Right forelimb (tissue), 1 donor: ENCODE results near the gene FOXN3.
"Not testable (repeated sequence)": the region's sequence is repeated elsewhere in the genome, so short reads cannot be mapped to it uniquely, and the experiment has no call there.

Experiments used
- DNase-seq: peaks from one replicate; pipeline ENCODE4 v3.0.0-alpha.2; 2018

FOXN3 gene

GRCh38 chr14:89185919-89186855, 230.8 kb downstream of the FOXN3 start:
- DNase-seq = no peak

DNA sequence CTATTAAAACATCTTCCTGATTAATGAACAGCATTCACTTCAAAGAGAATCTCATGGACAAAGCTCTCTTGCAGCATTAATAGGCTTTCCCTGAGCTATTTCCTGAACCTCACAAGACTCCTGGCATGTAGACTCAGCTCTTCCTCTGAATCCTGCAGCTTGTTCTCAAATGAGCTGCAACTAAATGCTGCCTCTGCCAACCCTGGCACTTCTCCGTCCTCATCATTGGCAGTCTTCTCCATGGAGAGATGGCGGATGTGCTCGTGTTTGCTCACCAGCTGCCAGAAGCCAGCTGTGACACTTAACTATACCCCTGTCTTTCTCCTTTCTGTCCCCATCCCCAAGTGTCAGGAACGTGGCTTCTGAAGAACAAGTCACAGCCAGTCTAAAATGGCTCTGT, 232.1 kb downstream of the FOXN3 start:
- DNase-seq = no peak

DNA sequence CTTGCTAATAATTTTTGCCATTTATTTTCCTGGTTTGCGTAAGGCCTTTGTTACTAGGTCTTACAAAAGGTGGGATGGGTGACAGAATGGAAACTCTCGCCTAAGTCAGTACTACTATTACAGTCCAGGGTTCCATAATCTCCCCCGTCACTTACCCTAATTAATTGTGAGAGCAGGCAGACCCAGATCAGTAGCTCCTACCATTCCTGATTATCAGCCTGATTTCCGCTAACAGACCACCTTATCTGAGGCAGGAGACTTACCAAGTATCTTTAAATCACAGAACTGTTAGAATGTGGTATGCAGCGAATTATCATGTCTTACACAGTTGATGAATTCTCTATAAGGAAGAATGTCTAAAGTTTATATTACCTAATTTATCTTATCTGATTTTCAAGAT, 234.7 kb downstream of the FOXN3 start:
- DNase-seq = no peak

DNA sequence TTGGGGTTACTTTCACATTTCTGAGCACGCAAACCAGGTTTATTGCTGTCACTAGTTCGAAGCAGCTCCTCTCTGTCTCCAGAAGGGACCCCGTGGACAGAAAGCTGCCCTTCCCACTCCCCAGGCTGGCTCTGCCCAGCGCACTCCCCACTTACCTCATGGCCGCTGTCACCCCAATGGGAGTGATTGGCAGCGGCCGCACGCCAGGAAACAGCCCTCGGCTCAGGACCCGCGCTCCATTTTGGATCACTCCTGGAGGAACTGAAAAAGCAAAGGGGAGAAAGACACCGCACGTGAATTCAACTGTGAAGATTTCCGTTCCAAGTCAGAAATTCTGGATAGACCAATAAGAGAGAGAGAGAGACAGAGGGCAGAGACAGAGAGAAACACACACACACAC, 236.5 kb downstream of the FOXN3 start:
- no peak for DNase-seq

DNA sequence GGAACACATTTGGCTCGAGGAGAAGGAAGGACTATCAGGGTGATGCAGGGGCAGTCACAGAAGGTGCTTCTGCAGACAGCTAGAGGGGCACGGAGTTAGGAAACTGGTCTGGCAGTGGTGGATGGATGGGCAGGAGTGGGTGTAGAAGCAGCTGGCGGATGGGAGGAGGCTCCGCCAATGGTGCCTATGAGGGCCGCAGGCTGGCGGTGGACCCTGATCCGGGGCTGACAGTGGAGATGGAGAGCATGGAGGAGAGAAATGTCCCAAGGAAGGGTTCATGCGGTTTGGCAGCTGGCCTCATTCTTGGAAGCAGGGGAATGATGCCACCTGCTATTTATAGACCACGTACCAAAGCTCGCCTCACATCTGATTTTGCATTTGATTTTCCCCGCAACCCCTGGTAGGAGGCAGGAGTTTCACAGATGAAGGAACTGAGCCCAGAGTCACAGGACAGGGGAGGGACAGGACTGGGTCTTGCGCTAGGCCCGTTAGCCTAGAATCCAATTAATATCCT, 237.1 kb downstream of the FOXN3 start:
- no peak for DNase-seq

DNA sequence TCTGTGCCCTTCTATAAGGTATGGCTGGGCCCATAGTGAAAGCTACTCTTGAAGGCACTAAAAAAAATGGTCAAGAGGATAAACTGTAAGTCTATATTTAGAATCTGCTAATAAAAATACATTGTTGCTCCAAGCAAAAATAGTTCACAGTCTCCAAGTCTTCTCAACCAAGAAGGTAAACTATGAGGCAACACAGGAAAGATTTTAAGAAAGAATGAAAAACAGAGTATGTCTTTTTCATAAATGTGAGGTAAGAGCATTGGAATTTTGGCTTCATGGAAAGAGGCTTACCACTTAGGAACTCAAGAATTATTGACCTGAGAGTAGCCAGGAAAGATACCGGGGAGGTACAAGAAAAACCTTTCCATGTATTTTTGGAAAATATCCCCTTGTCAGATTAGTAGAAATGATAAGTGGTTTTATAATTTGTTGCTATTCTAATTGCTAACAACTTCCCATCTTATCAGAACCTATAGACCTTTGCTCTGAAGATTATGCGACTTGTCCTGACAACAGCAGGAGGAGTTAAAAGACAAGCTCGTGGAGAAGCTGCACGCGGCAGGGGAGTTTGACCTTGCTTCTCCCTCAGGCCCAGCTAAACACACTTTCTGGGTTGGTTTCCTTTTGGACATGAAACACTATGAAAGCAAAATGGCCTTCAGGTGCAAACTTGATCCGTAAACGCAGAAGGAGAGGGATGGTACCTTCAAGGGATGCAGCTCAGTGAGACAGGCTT, 238.1 kb downstream of the FOXN3 start:
- no peak for DNase-seq

- no peak for DNase-seq
Measured at GRCh38 chr14:89178376-89178775, 238.7 kb downstream of the FOXN3 start.

- no peak for DNase-seq
Measured at GRCh38 chr14:89175881-89176799, 240.9 kb downstream of the FOXN3 start.

- no peak for DNase-seq
Measured at GRCh38 chr14:89171628-89172027, 245.4 kb downstream of the FOXN3 start.

- no peak for DNase-seq
Measured at GRCh38 chr14:89171168-89171567, 245.9 kb downstream of the FOXN3 start.

DNA sequence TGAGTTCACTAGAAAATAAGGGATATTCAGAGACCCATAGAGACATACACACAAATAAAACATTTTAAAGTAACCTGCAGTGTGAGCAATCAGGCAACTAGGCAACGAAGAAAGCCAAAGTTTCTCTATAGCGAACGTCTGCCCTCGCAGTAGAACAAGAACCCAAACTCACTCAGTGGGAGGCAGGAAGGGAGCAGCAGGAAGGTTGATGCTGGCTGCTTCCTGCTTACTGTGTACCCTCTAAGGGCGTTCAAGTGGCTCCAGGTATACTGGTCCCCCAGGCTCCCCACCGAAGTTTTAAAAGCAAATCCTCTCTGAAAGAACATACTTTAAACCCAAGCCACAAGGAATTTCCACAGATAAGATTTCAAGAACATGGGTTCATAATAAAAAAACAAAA, 249.3 kb downstream of the FOXN3 start:
- DNase-seq = no peak

DNA sequence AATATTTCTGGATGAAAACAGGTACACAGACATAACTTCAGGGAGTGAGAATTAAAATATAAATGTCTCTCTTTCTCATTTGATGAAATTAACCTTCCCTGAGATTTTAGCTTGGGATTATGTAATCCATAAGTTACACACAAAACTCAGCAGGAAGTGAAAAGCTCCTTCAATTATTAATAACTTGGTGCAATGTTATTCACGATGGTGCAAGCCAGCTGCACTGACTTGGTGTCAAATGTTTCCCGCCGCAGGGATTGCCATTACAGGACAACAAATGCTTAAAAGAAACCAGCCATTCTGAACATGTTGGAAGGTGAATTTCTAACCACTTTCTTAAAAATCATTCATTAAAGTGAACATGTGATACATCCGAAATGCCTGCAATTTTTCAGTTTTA, 250.4 kb downstream of the FOXN3 start:
- no peak for DNase-seq

GRCh38 chr14:89165189-89166181, 251.5 kb downstream of the FOXN3 start:
- no peak for DNase-seq

GRCh38 chr14:89164168-89165073, 252.6 kb downstream of the FOXN3 start:
- no peak for DNase-seq

- DNase-seq = no peak
Measured at GRCh38 chr14:89163031-89163636, 253.9 kb downstream of the FOXN3 start.

DNA sequence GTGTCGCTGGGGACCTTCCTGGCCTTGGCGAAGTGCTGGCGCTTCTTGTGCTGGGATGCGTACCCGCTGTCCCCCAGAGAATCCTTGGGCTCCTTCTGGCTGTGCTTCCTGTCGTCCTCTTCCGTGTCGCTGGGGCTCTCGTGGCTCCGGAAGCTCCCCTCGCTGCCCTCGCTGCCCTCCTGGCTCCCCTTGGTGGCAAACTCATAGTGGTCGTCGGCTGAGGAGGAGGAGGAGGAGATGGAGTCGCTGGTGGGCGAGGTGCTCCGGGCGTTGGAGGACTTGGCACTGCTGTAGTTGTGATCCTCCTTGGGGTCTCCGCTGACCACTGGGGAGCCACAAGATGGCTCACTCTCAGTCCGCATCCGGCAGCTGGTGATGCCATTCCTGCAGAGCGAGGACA, 254.4 kb downstream of the FOXN3 start:
- no peak for DNase-seq

- DNase-seq = no peak
Measured at GRCh38 chr14:89160437-89160836, 256.6 kb downstream of the FOXN3 start.

DNA sequence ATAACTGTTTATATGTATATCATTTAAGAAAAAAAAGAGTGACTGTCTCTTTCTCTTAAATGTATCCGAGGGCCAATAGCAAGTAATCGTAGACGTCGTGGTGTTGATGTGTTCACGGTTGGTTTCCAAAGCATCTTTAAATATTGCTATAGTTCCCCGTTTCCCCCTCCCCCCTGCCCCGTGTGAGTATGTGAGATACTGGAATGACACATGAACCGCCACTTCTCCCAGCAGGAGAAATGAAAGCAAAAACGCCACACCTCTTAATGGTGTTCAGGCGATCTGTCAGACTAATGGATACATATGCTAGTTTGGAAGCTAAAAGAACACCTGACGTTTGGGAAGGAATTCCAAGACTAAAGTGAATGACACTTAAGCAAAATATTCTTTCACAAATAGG, 258.3 kb downstream of the FOXN3 start:
- no peak for DNase-seq

- DNase-seq = not testable (repeated sequence)
Measured at GRCh38 chr14:89158104-89158503, 258.9 kb downstream of the FOXN3 start.

DNA sequence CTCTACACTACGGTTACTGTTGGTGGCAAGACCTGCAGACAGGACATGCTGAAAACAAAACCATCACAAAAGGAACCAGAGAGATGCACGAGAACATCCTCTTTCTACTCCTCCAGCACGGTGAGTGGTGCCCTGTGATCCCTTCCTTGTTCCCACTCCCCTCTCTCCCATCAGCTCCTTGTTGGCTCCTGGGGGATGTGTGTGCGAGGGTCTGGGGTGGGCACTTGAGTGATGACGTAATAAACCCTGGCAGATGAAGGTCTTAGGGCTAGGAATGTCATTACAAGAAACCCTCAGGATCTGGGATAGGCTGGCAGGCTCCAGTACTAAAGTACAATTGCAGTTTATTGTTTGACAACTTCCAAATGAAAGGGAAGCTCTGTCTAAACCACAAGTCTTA, 261.5 kb downstream of the FOXN3 start:
- no peak for DNase-seq
